Osteoblast (primary cell): Measurements from ENCODE around the gene TIMMDC1. TPM values are rescaled to one million over a fixed set of nuclear protein-coding genes. Genes with fewer than 3 reads are reported as not detected.
"Not testable (repeated sequence)": the region's sequence is repeated elsewhere in the genome, so short reads cannot be mapped to it uniquely, and the experiment has no call there.

ENCODE experiments used
- DNase-seq: peaks from one replicate; pipeline ENCODE4 v3.0.0; 2011; ENCODE audit warnings: low spot score, mixed read lengths; ENCODE audit not compliant: insufficient read length; ENCODE audit errors: missing footprints
- H2AFZ ChIP-seq: 2 replicates; pipeline ENCODE4 v1.6.0; 2011; ENCODE audit warnings: mild to moderate bottlenecking, low read length
- H3K27ac ChIP-seq: 2 replicates; pipeline ENCODE4 v1.5.1; 2011; ENCODE audit warnings: mild to moderate bottlenecking, low read depth, low read length, moderate library complexity
- H3K27me3 ChIP-seq: 2 replicates; pipeline ENCODE4 v1.6.0; 2012; ENCODE audit warnings: mild to moderate bottlenecking, control low read depth, inconsistent platforms, low read length, moderate library complexity; ENCODE audit not compliant: insufficient read depth
- H3K36me3 ChIP-seq: 2 replicates; pipeline ENCODE4 v1.5.1; 2011; ENCODE audit warnings: mild to moderate bottlenecking, low read length, control low read depth, moderate library complexity; ENCODE audit not compliant: insufficient read depth
- H3K4me1 ChIP-seq: 2 replicates; pipeline ENCODE4 v1.5.1; 2011; ENCODE audit warnings: mild to moderate bottlenecking, low read length, control low read depth, moderate library complexity; ENCODE audit not compliant: insufficient read depth
- H3K4me2 ChIP-seq: 2 replicates; pipeline ENCODE4 v1.6.0; 2011; ENCODE audit warnings: mild to moderate bottlenecking, low read length; ENCODE audit not compliant: insufficient read depth
- H3K4me3 ChIP-seq: fragments of 200-600 bp; sonication (generic); 3 replicates; pipeline ENCODE4 v1.5.1; 2012; ENCODE audit warnings: mild to moderate bottlenecking, low read length, inconsistent platforms; ENCODE audit not compliant: insufficient read depth
- H3K79me2 ChIP-seq: 2 replicates; pipeline ENCODE4 v1.6.0; 2012; ENCODE audit warnings: mild to moderate bottlenecking, low read length, control low read depth, inconsistent platforms; ENCODE audit not compliant: insufficient read depth
- H3K9me3 ChIP-seq: 2 replicates; pipeline ENCODE4 v1.5.1; 2011; ENCODE audit warnings: low read depth, low read length, control low read depth
- H4K20me1 ChIP-seq: 2 replicates; pipeline ENCODE4 v1.6.0; 2012; ENCODE audit warnings: mild to moderate bottlenecking, low read length, control low read depth; ENCODE audit not compliant: insufficient read depth
- CTCF ChIP-seq: IDR thresholded peaks from 2 replicates; pipeline ENCODE4 v1.5.1; 2011; ENCODE audit warnings: mild to moderate bottlenecking, low read depth, low read length, moderate library complexity; ENCODE audit errors: extremely low read depth
- total RNA-seq: library from RNA; depleted of rRNA; stranded (reverse); fragments of >200 nt; gene quantifications from 2 replicates; pipeline ENCODE4 v1.2.3, GENCODE V29; 2012

The TIMMDC1 gene
- total RNA-seq, 1 donor: 59.4 TPM

- H3K4me3 ChIP-seq: no peak overlapping the region
- H3K79me2 ChIP-seq: no peaks in the 10 kb centered on the region
- H3K36me3 ChIP-seq: no peaks in the 10 kb centered on the region
- peaks cover 4% of the 10 kb centered on the region for H3K27me3 ChIP-seq
- H4K20me1 ChIP-seq: no peaks in the 10 kb centered on the region
- H3K27ac ChIP-seq: no peak overlapping the region
- H2AFZ ChIP-seq: no peak overlapping the region
- DNase-seq: peak; percentile 43
- H3K4me1 ChIP-seq: no peaks in the 10 kb centered on the region
- TF ChIP-seq CTCF: no peak
- no peak overlapping the region for H3K4me2 ChIP-seq
- no peaks in the 10 kb centered on the region for H3K9me3 ChIP-seq
Observed at GRCh38 chr3:119547227-119547626, 48.9 kb downstream of the TIMMDC1 start.

- Histone ChIP-seq H4K20me1 (no peaks in the 10 kb centered on the region), H3K36me3 (no peaks in the 10 kb centered on the region), H3K27me3 (no peaks in the 10 kb centered on the region), H3K4me1 (no peaks in the 10 kb centered on the region), H3K27ac (no peak overlapping the region), H3K9me3 (no peaks in the 10 kb centered on the region), H3K4me3 (no peak overlapping the region), H2AFZ (no peak overlapping the region), H3K4me2 (no peak overlapping the region), H3K79me2 (no peaks in the 10 kb centered on the region)
- DNase-seq: no peak
- no peak for TF ChIP-seq CTCF
Observed at GRCh38 chr3:119548341-119548740, 50.0 kb downstream of the TIMMDC1 start.

- TF ChIP-seq CTCF: no peak
- Histone ChIP-seq H3K4me3 (no peak overlapping the region), H3K27me3 (no peaks in the 10 kb centered on the region), H3K4me1 (no peaks in the 10 kb centered on the region), H3K4me2 (no peak overlapping the region), H3K9me3 (no peaks in the 10 kb centered on the region), H2AFZ (no peak overlapping the region), H3K27ac (no peak overlapping the region), H3K36me3 (no peaks in the 10 kb centered on the region), H4K20me1 (no peaks in the 10 kb centered on the region), H3K79me2 (no peaks in the 10 kb centered on the region)
- no peak for DNase-seq
Observed at GRCh38 chr3:119550192-119550910, 52.0 kb downstream of the TIMMDC1 start.

GRCh38 chr3:119551598-119551997, 53.3 kb downstream of the TIMMDC1 start:
- TF ChIP-seq CTCF: no peak
- no peaks in the 10 kb centered on the region for H3K79me2 ChIP-seq
- H3K4me1 ChIP-seq: no peaks in the 10 kb centered on the region

GRCh38 chr3:119552928-119553327, 54.6 kb downstream of the TIMMDC1 start:
- H3K4me3 ChIP-seq, H2AFZ ChIP-seq, H3K27ac ChIP-seq, H3K36me3 ChIP-seq, H3K27me3 ChIP-seq, DNase-seq, H3K9me3 ChIP-seq, H3K4me2 ChIP-seq, H3K79me2 ChIP-seq, H3K4me1 ChIP-seq, H4K20me1 ChIP-seq: not testable (repeated sequence)

More at GRCh38 chr3:119551598-119551997, 53.3 kb downstream of the TIMMDC1 start:
- H3K27me3 ChIP-seq: peaks cover 3% of the 10 kb centered on the region
- H4K20me1 ChIP-seq: no peaks in the 10 kb centered on the region
- H3K4me2 ChIP-seq: no peak overlapping the region
- H3K9me3 ChIP-seq: no peaks in the 10 kb centered on the region
- H3K4me3 ChIP-seq: no peak overlapping the region
- H2AFZ ChIP-seq: no peak overlapping the region
- DNase-seq: no peak
- no peaks in the 10 kb centered on the region for H3K36me3 ChIP-seq
- no peak overlapping the region for H3K27ac ChIP-seq
